ENCODE data around the gene DLG2.
A peak's percentile ranks its signal among the peaks of the same experiment; 100 is the strongest.

The DLG2 gene

DNA sequence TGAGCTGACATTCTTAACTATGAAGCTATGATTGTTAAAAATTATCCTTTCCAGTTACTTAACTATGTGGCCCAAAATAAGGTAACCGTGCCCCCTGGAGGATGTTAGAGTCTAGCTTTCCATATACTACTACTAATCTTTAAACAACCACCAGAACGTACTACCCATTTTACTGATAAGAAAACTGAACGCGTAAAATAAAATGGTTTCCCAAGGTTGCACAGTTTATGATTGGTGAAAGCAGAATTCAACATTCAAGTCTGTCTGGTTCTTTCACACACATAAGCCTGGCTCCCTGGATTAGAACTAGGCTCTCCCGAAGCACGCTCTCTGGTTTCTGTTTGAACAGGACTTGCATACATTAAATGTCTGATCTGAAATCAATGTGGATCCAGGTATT lies 1903.1 kb downstream of the DLG2 start:
- DNase-seq: no peak

DNA sequence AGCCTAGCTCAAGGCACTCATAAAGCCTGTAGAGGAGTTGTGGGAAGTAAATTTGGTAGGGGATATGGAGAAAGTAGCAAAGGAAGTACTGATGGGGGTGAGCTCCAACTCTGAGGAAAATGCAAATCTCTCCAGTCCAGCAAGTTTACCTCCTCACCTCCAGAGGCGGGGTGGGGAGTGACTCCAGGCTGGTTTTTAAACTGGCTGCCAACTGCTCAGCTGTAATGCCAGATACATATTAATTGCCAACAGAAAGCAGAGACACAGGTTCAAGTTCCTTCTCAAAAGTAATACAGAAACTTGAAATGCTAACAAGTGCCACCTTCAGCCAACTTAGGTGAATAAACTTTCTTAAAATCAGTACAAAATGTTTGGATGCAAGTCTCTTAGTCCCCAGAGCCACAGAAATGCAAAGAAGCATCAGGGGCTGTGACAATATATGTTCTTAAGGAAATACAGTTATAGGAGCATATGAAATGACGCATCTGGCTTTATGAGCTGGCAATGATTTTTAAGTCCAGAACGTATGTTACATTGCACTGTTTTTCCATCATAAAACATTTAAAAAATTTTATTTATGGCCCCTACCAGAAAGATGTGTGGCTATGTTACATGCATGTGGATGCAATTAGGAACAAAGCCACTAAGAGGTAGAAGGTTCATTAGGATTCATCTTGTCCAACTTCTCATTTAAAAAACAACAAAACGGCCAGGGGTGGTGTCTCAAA lies 1904.6 kb downstream of the DLG2 start:
- no peak for DNase-seq

DNA sequence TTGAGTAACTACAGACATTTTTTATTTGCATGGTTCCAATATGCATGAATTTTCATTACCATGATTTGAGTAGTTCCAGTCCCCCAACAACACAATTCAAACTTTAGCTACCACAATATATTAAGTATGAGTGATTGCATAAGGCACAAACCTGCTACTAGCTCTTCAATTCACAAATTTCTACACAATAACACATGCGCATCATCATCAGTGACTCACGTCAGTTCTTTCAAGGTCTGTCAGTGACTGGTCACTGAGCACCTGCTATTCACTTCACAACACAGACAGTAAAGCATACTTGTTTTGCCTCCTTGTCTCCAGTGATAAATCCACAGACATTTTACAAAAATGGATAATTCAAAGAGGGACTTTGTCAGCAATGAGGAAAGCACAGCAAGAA lies 1905.9 kb downstream of the DLG2 start:
- DNase-seq: no peak

DNA sequence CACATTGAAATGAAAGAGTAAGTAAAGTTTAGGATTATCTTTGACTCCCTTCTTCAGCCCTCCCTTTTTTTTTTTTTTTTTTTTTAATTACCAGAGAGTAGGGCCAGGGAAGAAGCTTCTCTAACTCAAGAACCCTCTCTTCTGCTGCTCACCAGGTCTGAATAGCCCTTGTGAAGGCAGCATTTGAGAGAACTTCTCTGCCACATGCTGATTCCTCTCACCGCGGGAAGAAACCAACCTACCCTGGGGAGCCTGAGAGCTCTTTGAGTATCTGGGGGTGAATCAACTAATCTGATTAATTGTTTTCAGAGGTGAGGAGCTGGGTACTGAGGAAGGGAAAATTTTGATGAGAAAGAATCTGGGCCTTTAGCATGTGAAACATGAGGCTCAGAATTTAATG lies 1906.5 kb downstream of the DLG2 start:
- DNase-seq: no peak

DNA sequence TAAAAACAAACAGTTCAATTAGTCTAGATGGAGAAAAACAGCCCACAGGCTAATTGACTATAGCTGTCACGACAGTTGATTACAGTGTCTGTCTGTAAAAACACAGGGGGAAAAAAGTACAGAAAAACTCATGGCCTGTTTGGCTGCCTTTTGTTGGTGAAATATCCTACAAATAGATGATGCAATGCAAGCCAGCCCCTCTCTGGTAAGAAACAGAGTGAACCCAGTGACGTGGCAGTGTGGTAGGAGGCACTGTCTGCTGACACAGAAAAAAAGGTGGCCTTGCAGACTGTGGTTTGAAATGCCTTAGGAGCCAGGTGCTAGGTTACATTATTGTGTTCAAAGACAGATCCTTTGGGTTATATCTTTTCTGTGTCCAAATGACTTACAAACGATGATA lies 1909.6 kb downstream of the DLG2 start:
- peak; percentile 88 for DNase-seq

DNA sequence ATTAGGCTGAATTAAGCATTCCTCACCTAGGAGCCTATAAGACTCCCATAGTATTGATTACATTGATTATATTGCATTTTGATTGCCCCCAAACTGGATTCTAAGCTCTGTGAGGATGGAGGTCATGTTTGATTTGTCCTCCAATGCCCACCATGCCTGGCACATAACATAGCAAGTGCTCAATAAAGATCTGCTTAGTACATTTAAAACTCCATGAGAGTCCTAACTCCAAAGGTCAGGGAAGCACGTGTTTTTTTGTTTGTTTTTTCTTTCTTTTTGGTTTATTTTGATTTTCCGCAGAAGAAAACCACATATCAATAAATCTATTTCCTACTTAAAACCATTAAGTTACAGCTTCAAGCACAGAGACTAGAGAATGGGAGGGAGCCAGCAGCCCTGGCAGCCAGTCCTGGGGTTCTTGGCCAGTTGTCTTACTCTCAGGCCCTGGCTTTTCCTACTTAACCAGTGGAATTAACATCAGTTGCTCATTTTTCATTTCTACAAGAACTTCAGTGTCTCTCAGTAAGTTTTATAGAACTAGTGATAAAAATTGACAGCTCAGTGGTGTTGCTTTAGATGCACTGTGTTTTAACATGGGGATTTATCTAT lies 1911.1 kb downstream of the DLG2 start:
- DNase-seq: no peak

DNA sequence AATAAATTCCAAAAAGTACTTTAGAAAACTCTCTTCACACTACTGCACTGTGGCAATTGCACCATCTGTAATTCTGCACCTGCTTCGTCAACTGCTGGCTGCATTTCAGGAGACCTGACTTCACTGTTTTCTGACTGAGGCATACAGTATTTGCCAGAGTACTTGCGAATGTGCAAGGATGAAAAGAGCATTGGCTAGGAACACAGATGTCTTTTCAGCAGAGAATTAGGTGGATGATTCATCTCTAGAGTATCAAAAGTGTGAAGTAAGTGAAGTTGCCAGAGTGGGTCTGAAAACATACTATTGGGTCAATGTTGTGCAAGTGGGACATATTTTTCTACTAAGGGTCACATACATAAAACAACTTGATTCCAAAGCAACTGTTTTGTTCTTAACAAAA lies 1913.4 kb downstream of the DLG2 start:
- DNase-seq: no peak

DNA sequence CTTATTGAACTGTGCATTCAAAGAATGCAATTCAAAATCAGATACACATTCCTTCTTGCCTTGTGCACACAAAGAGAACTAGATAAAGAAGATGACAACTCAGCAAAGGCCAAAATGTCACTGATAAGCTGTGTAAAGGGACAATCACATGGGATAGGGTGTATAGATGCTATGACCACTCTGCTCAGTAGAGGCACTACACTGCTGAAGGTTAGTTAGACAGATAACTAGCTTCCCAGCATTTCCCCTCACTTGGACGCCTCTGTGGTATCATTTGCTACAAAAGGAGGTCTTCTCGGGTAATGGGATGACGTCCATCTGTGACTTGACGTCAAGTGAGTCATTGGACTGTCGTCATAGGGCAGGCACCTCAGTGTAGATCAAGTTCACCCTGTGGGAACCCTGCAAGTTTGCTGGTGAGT lies 1916.0 kb downstream of the DLG2 start:
- DNase-seq: no peak

DNA sequence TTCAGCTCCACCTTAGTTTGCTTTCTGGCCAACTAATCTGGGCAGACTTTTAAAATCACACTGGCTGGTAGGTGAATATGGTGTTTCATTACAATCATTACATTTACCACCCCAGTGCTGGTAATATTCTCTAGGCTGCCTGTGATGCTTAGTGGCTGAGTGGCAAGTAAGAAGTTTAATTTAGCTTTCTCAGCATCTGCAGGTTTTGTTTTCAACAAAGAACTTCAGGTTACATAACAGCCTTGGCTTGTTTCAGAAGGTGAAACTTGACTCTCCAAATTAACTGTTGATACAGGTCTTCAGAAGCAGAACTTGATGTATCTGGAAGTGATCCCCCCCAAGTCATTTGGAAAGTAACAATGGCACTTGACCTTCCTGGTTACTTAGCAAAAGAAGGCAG lies 1917.7 kb downstream of the DLG2 start:
- no peak for DNase-seq

DNA sequence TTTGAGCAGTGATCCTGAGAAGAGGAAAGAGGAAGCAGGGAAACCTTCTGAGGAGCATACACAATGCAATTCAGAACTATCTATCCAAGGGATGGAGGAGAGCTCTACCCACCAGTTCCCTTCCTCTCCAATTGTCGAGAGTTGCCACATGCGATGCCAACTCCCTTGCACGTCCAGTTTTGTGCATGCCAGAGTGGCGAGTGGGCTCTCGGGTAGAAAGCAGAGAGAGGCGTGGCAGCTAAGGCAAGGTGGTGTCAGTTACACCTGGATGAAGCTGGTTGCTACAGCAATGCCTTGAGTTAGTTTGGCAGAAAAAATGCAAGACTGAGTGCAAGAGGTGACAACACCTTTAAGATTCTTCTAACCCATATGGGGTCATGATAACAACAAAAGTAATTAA lies 1920.6 kb downstream of the DLG2 start:
- no peak for DNase-seq

DNA sequence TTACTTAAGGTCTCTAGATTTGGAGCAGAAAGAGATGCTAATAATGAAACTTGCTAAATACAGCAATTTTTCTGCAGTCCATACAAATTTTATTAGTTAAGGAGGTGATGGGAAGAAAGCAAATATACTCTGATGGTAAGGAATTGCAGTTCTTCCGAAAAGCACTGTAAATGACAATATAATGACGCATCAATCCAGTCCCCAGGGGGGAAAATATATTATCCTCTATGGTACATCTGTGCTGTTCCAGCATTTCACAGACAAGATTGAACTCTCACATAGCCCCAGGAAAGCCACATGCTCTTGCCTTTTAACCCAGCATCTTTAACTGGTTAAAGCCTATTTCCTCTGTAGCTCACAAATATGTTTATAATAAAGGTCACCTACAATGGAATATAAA lies 1924.3 kb downstream of the DLG2 start:
- DNase-seq: no peak

DNA sequence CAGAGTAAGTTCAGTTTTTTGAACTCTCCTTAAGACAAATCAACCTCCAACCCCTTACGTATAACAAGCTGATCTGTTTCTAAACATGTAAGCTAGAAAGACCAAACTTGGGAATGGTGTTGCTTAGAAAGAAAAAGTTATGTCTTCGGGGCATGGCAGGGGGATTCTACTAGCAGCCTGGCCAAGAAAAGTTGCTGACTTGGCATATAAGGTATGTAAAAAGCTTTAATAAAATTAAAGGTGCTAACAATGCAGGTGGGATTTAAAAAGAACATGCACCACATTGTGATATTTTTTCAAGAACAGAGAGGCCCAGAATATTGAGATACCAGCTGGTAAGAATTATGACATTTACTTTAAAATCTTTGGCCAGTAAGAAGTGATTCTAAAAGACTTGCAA lies 1929.6 kb downstream of the DLG2 start:
- DNase-seq: no peak

DNA sequence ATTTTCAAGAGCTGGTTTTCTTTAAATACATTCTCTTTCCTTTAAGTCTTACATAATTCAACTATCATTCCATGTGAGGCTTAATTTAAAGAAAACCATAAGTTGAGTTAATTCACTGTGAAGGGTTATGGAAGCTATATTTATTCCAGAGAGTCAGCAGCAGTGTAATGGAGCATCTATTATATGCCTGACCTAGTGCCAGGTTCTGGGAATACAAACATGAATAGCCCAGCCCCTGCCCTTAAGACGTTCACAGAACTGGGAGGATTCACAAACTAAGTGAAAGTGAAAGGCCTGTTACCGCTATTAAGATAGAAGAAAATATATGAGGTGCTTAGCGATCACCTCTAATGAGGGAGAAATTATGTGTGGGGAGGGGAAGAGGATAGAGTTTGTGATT lies 1932.1 kb downstream of the DLG2 start:
- DNase-seq: no peak

DNA sequence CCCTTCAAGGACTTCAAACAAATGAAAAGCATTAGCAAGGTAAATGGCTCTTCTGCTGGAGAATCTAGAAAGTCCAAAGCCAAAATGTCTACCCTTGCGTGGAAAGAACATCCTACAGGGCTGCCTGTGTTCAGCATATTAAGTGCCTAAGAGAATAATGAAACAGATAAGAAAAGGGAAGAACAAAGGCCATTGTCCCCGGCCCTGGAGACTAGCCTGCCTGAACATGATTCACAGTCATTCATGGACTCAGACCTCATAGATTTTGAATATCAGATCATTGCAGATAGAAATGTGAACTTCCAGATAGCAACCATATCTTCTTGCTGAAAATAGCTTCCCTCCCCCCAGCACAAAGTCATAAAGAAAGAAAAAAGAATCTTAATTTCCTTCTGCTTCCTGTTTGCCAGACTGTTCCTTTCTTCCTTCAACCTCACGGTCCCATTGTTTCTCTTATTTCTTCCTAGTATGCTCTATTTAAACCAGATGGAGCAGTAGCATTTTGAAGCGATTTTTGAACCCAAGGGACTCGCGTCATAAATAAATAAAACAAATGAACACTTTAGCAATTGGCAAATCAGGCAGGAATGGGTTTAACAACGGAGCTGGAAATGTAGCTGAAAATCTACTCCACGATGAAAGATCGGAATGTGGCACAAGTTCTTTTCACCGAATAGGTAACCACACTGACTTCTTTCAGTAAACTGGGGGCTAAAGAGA lies 1932.8 kb downstream of the DLG2 start:
- no peak for DNase-seq

DNA sequence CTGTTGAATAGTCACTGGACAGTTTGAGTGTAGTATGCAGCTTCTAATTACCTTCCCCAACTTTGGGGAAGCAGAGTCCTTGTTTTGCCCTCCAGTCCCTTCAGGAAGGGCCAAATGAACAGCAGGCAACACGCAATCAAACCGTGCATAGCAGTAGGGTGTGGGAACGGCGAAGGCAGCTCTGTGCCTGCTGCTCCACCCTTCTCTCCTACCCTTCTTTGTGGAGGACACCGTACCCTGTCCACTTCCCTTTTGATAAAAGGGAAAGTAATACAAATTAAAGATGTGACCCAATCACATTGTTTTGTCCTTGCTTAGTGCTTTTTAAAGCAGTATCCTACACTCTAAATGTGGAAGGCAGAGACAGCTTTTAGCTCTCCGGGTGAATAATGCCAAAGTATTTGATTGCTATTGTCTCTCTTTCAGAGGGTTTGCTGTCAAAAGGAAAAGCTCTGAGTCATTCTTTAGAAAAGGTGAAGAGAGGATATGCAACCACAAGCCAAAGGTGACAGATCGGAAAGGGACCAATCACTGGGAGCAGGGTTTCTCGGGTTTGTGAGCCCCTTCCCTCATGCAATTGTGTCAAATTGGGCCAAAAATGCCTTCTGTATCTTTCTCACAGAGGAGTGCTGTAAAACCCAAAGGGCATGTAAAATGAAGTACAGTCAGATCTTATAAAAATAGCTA lies 1933.7 kb downstream of the DLG2 start:
- no peak for DNase-seq

DNA sequence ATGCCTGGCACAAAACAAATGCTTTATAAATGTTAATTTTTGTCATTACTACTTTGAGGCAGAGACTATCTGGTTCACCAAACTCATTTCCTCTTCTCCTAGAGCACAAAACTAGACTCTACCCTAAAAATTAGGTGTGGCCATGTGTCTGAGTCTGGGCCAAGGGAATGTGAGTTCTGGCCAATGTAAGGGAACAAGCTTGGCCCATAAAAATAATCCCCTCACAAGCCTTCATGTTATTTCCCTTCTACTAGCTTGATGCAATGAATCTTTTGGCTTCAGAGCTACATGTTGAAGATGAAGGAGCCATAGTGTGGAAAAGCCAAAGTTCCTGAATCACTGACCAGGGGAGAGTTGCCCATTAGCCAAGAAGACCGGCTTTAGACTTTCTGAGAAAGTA lies 1934.5 kb downstream of the DLG2 start:
- no peak for DNase-seq

DNA sequence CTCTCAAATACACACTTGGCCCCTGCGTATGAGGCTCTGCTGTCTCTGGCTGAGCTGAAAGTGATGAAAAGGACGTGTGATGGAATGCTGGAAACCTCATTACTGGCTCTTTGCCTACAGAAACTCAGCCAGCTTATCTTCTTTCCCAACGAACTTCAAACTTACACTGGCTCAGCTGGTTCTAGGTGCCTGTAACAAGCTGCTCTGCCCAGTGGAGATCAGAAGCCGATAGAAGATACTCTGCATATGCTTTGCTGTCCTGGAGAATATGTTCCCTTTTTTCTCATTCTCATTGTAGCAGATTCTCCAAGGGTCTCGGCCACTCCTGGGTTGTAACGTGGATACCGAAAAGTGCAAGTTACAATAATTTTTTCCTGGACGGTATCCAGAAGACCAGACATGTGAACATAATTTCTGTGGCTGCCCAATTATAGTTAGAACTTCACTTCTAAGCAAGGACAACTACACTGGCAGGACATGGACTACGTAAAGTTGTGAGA lies 1935.6 kb downstream of the DLG2 start:
- DNase-seq: peak; percentile 63

DNA sequence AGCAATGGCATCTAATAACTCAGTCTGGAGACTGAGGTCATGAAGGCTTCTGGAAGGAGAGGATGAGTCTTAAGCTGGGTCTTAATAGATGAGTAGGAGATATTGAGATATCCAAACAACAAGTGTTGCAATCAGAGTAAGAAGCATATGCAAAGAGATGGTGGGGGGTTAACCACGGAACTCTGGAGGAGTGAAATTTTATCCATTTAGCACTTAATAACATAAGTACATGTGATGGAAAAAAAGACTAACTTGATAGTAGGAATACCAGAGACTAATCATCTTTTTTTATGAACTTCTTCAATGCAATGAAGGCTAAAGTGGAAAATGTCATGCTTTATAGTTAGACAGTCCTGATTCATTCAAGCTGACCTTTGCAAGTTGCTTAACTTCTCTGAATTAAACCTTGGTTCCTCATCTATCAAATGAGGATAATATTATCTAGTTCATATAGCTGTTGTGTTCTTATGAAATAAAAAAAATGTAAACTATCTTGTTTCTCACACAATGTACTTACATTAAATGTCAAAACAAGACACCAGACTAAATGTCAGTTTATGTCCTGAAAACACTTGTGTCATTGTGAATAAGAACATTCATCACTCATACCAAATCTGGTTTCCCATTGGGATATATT lies 1937.9 kb downstream of the DLG2 start:
- DNase-seq: no peak

DNA sequence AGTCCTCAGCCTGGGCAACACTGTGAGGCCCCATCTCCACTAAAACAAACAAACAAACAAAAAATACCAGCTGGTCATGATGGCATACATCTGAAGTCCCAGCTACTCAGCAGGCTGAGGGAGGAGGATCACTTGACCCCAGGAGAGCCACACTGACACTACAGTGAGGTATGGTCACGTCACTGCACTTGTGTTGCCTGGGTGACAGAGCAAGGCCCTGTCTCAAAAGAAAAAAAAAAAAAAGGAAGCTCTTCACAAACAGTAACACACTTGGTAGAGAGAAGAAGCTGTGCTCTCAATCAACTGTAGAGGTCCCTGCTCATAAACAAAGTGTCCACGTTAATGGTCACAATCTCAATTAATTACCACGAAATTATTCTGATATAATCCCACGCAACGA lies 1939.4 kb downstream of the DLG2 start:
- no peak for DNase-seq

DNA sequence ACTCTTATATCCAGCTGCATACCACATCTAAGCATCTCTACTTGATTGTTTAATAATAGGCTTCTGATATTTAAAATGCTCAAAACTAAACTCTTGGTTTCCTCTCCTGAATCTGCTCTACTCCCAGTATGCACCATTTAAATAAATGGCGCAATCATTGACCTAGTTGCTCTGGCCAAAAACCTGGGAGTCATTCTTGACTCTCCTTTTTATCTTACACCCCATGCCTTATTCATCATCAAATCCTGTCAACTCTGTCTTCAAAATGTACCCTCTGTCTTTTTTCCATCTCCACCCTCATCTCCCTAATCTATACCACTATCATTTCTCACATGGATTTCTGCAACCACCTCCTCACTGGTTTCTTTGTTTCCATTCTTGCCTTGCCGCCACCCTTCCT lies 1941.4 kb downstream of the DLG2 start:
- DNase-seq: no peak

DNA sequence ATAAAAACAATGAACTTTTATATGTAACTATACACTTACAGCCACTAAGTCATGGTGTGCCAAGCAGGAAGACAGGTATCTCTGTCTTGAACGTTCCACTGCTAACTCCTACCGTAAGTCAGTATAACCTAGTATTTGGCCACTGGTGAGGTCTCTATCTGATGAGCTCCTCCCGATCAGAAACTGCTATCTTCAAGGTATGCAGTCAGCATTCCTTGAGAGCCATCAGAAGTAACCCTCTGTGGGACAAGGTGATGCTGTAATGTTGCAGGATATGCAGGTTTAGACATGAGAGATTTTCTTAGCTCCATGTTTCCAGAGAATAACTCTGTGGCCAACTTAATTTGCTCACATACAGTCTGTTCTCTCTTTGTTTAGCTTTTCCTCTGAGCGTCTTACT lies 1943.1 kb downstream of the DLG2 start:
- DNase-seq: no peak

DNA sequence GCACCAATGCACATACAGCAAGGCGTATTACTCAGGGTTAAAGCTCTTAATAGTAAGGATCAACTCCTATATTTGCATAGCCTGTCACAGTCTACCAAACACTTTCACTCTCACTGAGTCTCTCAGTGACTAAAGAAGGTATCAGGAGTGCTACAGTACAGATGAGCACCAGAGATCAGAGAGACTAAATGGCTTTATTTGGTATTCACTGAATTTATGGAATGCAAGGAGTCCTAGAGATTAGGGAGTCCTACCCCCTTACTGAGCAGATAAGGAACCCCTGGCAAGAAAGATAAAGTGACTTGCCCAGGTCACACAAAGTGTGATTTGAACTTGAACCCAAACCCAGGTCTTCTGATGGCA lies 1944.6 kb downstream of the DLG2 start:
- no peak for DNase-seq

Measured in islet precursor cell (in vitro differentiated cells).